Lower leg skin (tissue), 4 donors: ENCODE data around the gene SERAC1. TPM values are rescaled to one million over a fixed set of nuclear protein-coding genes. Genes with fewer than 3 reads are reported as not detected.

Experiments used
- DNase-seq, 2 donors: peaks; one replicate each; pipeline ENCODE4 v3.0.0-alpha.2; 2019; ENCODE audit warnings: low spot score in 2 of 2
- H3K4me3 ChIP-seq: fragments of 200-600 bp; sonication (generic); 2 replicates; pipeline ENCODE4 v1.5.1; 2017; ENCODE audit warnings: mild to moderate bottlenecking, low read depth; ENCODE audit not compliant: poor library complexity, severe bottlenecking
- CTCF ChIP-seq, 3 donors: fragments of 450-650 bp; IDR thresholded peaks; one replicate each; pipeline ENCODE4 v1.5.1; 2016; ENCODE audit warnings: antibody characterized with exemption in 3 of 3, mild to moderate bottlenecking in 3 of 3, moderate library complexity in 2 of 3
- POLR2A ChIP-seq, 2 donors: fragments of 450-650 bp; IDR thresholded peaks; one replicate each; pipeline ENCODE4 v1.6.1; 2016 to 2017; ENCODE audit warnings: antibody characterized with exemption in 2 of 2, mild to moderate bottlenecking in 1 of 2, moderate library complexity in 1 of 2
- WGBS, 2 donors: methylation state at CpG; one replicate each; pipeline ENCODE4 v1.1.5; 2018; 5-methylcytosine and 5-hydroxymethylcytosine counted together
- intact Hi-C: fragments of 100-400 bp; cut with DNase I; formaldehyde crosslinking; loops from one replicate; pipeline ENCODE4 v1.15.0; 2023; ENCODE audit warnings: low total_unique reads
- total RNA-seq, 4 donors: library from RNA; depleted of rRNA; stranded (reverse); fragments of >200 nt; gene quantifications; one replicate each; pipeline ENCODE4 v1.1.0, GENCODE V29; 2016

SERAC1 gene
- total RNA-seq, 4 donors from 2014 or later: 9.2 to 13.9 (median 11.0) TPM

GRCh38 chr6:158165919-158166416 is 2.1 kb downstream of the SERAC1 start:
- no peak for DNase-seq
- no peak overlapping the region for H3K4me3 ChIP-seq
- intact Hi-C loops: no loop called here
- WGBS, 2 donors: 97 to 98% methylated on average over 1 of the region's 1 CpG
- TF ChIP-seq POLR2A (IDR thresholded peaks at IDR 0.05) (no peak), CTCF (IDR thresholded peaks at IDR 0.05) (no peak)

GRCh38 chr6:158164579-158165170 is 3.4 kb downstream of the SERAC1 start:
- intact Hi-C loops: no loop called here
- WGBS, 2 donors: 90% methylated on average over 3 of the region's 3 CpGs
- H3K4me3 ChIP-seq: no peak overlapping the region
- no peak for TF ChIP-seq POLR2A (IDR thresholded peaks at IDR 0.05)
- no peak for TF ChIP-seq CTCF (IDR thresholded peaks at IDR 0.05)
- no peak for DNase-seq

DNA sequence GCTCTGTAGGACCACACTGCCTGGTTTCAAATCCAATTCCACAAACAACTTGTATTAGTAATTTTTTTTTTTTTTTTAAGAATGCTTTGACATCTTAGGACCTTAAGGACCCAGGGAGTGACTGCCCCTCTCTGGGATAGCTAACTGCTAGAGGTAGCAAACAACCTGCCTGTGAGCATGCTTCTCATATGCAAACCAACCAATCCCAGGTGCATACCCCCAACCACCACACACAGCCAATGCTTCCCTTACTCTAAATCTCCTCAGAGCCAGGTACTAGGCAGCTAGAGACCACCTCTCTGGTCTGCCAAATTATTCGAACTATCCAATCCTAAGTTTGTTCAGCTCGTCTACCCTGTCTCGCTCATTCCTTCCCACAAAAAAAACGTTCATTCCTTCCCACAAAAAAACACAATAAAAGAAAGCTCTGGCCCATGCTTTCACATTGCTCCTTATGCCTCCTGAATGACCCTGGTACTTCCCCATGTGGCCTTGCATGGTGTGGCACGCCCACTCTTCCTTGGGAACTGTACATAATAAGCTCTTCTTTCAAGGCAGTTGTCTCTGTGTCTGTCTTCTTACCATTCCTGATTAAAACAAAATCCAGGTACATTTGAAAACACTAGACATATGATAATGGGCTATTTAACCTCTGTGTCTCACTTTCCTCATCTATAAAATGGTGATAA is 6.4 kb downstream of the SERAC1 start:
- no peak for DNase-seq
- 73 to 77% methylated on average over 5 of the region's 5 CpGs for WGBS, 2 donors
- intact Hi-C loops: no loop called here
- TF ChIP-seq POLR2A (IDR thresholded peaks at IDR 0.05) (no peak), CTCF (IDR thresholded peaks at IDR 0.05) (no peak)
- H3K4me3 ChIP-seq: no peak overlapping the region

DNA sequence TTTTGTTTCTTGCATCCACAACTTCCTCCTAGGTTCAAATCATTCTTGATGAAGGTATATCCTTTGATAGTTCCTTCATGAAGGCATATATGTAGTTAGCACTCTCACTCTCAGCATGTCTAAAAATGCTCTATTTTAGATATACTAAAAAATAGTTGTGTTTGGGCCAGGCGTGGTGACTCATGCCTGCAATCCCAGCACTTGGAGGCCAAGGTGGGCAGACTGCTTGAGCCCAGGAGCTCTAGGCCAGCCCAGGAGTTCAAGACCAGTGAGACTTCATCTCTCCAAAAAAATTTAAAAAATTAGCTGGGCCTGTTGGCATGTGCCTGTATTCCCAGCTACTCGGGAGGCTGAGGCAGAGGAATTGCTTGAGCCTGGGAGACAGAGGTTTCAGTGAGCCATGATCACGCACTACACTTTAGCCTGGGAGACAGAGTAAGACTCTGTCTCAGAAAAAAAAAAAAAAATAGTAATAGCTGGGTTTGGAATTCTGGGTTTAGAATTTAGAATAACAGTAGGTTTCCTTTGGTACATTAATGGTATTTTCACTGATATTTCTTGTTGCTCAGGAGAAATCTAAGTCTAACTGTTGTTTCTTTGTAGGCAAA is 7.0 kb downstream of the SERAC1 start:
- no peak for TF ChIP-seq CTCF (IDR thresholded peaks at IDR 0.05)
- no peak for TF ChIP-seq POLR2A (IDR thresholded peaks at IDR 0.05)
- WGBS, 2 donors: 92 to 93% methylated on average over 3 of the region's 3 CpGs
- intact Hi-C loops: no loop called here
- H3K4me3 ChIP-seq: no peak overlapping the region
- no peak for DNase-seq

- 51 to 55% methylated on average over 2 of the region's 2 CpGs for WGBS, 2 donors
- no peak overlapping the region for H3K4me3 ChIP-seq
- no peak for DNase-seq
- TF ChIP-seq CTCF (IDR thresholded peaks at IDR 0.05) (no peak), POLR2A (IDR thresholded peaks at IDR 0.05) (no peak)
- intact Hi-C loops: no loop called here
Observed at GRCh38 chr6:158158748-158159147, 9.3 kb downstream of the SERAC1 start.
